Thyroid gland (tissue), 4 donors: ENCODE measurements around the gene MYOM3. TPM values are rescaled to one million over a fixed set of nuclear protein-coding genes. Genes with fewer than 3 reads are reported as not detected.

Source experiments
- DNase-seq, 2 donors: peaks; one replicate each; pipeline ENCODE4 v3.0.0-alpha.2; 2019
- H3K27ac ChIP-seq, 3 donors: fragments of 200-600 bp; sonication (generic); 1 replicate in 2 of 3; 2 replicates in 1 of 3; pipeline ENCODE4 v1.5.1; 2016 to 2019; ENCODE audit warnings: mild to moderate bottlenecking in 1 of 3, moderate library complexity in 1 of 3
- H3K27me3 ChIP-seq: fragments of 200-600 bp; sonication (generic); one replicate; pipeline ENCODE4 v1.5.1; 2019
- H3K36me3 ChIP-seq, 2 donors: fragments of 200-600 bp; sonication (generic); one replicate each; pipeline ENCODE4 v1.5.1; 2016 to 2019
- H3K4me1 ChIP-seq, 2 donors: fragments of 200-600 bp; sonication (generic); one replicate each; pipeline ENCODE4 v1.5.1; 2017 to 2019
- H3K4me3 ChIP-seq, 3 donors: fragments of 200-600 bp; sonication (generic); replicated peaks in 1 of 3; 1 replicate in 2 of 3; 2 replicates in 1 of 3; pipeline ENCODE4 v1.5.1; 2016; ENCODE audit warnings: mild to moderate bottlenecking in 1 of 3
- H3K9me3 ChIP-seq: fragments of 200-600 bp; sonication (generic); one replicate; pipeline ENCODE4 v1.5.1; 2017
- CTCF ChIP-seq, 6 experiments: fragments of 200-600 bp in 3 of 6; fragments of 450-650 bp in 3 of 6; sonication (generic) in 3 of 6; IDR thresholded peaks; one replicate each; pipeline ENCODE4 v1.5.1; 2016 to 2019; ENCODE audit warnings: antibody characterized with exemption in 6 of 6, mild to moderate bottlenecking in 2 of 6, inconsistent platforms in 1 of 6, moderate library complexity in 1 of 6
- POLR2A ChIP-seq, 2 donors: fragments of 450-650 bp; IDR thresholded peaks; one replicate each; pipeline ENCODE4 v1.6.1; 2017; ENCODE audit warnings: antibody characterized with exemption in 2 of 2, mild to moderate bottlenecking in 2 of 2, moderate library complexity in 1 of 2
- WGBS, 2 donors: methylation state at CpG; one replicate each; pipeline ENCODE4 v1.1.5; 2017; 5-methylcytosine and 5-hydroxymethylcytosine counted together
- intact Hi-C: fragments of 100-400 bp; cut with DNase I; formaldehyde crosslinking; loops from one replicate; pipeline ENCODE4 v1.15.1; 2023
- total RNA-seq, 4 donors: library from RNA; depleted of rRNA; stranded (reverse); fragments of >200 nt; gene quantifications; one replicate each; pipeline ENCODE4 v1.2.3, GENCODE V29; 2016

MYOM3 gene
- total RNA-seq, 4 donors from 2014 or later: 0.11 to 0.54 TPM; not detected in 2

- 71 to 87% methylated on average over 11 to 12 of the region's 12 CpGs for WGBS, 2 donors
- Histone ChIP-seq H3K27ac (no peak overlapping the region), H3K36me3 (no peaks in the 10 kb centered on the region), H3K27me3 (no peaks in the 10 kb centered on the region), H3K4me1 (peaks cover 0 to 5% of the 10 kb centered on the region in 2 donors), H3K4me3 (no peak overlapping the region), H3K9me3 (no peaks in the 10 kb centered on the region)
- DNase-seq: no peak
- intact Hi-C loops: no loop called here
- TF ChIP-seq CTCF (IDR thresholded peaks at IDR 0.05) (no peak), POLR2A (IDR thresholded peaks at IDR 0.05) (no peak)
These were observed 12.8 kb downstream of the MYOM3 start for GRCh38 chr1:24098943-24099638.

- Histone ChIP-seq H3K9me3 (no peaks in the 10 kb centered on the region), H3K36me3 (no peaks in the 10 kb centered on the region), H3K27ac (no peak overlapping the region), H3K27me3 (no peaks in the 10 kb centered on the region), H3K4me1 (peaks cover 0 to 4% of the 10 kb centered on the region in 2 donors), H3K4me3 (no peak overlapping the region)
- intact Hi-C loops: no loop called here
- WGBS, 2 donors: 83 to 98% methylated on average over 4 to 5 of the region's 5 CpGs
- TF ChIP-seq POLR2A (IDR thresholded peaks at IDR 0.05): no peak
- TF ChIP-seq CTCF (IDR thresholded peaks at IDR 0.05): no peak
- DNase-seq: no peak
These were observed 13.8 kb downstream of the MYOM3 start for GRCh38 chr1:24098102-24098501.

- intact Hi-C loops: no loop called here
- H3K36me3 ChIP-seq: no peaks in the 10 kb centered on the region
- no peak for TF ChIP-seq CTCF (IDR thresholded peaks at IDR 0.05)
- no peak for TF ChIP-seq POLR2A (IDR thresholded peaks at IDR 0.05)
These were observed 14.3 kb downstream of the MYOM3 start for GRCh38 chr1:24097663-24098062.

GRCh38 chr1:24096739-24097103 is 15.2 kb downstream of the MYOM3 start:
- DNase-seq: no peak
- H3K27me3 ChIP-seq: no peaks in the 10 kb centered on the region

More at GRCh38 chr1:24097663-24098062, 14.3 kb downstream of the MYOM3 start:
- WGBS, 2 donors: 86 to 93% methylated on average over 8 to 11 of the region's 11 CpGs
- no peaks in the 10 kb centered on the region for H3K9me3 ChIP-seq
- no peak for DNase-seq
- H3K27me3 ChIP-seq: no peaks in the 10 kb centered on the region
- H3K4me3 ChIP-seq: no peak overlapping the region
- H3K4me1 ChIP-seq: no peaks in the 10 kb centered on the region
- H3K27ac ChIP-seq: no peak overlapping the region

More at GRCh38 chr1:24096739-24097103, 15.2 kb downstream of the MYOM3 start:
- H3K9me3 ChIP-seq: no peaks in the 10 kb centered on the region
- no peak overlapping the region for H3K4me3 ChIP-seq
- TF ChIP-seq CTCF (IDR thresholded peaks at IDR 0.05) (no peak), POLR2A (IDR thresholded peaks at IDR 0.05) (no peak)
- H3K27ac ChIP-seq: no peak overlapping the region
- 84 to 88% methylated on average over 5 of the region's 5 CpGs for WGBS, 2 donors
- intact Hi-C loops: no loop called here
- no peaks in the 10 kb centered on the region for H3K36me3 ChIP-seq
- no peaks in the 10 kb centered on the region for H3K4me1 ChIP-seq
